ENCODE results near the gene FOSL2.
A peak's percentile ranks its signal among the peaks of the same experiment; 100 is the strongest.

Gene FOSL2

DNA sequence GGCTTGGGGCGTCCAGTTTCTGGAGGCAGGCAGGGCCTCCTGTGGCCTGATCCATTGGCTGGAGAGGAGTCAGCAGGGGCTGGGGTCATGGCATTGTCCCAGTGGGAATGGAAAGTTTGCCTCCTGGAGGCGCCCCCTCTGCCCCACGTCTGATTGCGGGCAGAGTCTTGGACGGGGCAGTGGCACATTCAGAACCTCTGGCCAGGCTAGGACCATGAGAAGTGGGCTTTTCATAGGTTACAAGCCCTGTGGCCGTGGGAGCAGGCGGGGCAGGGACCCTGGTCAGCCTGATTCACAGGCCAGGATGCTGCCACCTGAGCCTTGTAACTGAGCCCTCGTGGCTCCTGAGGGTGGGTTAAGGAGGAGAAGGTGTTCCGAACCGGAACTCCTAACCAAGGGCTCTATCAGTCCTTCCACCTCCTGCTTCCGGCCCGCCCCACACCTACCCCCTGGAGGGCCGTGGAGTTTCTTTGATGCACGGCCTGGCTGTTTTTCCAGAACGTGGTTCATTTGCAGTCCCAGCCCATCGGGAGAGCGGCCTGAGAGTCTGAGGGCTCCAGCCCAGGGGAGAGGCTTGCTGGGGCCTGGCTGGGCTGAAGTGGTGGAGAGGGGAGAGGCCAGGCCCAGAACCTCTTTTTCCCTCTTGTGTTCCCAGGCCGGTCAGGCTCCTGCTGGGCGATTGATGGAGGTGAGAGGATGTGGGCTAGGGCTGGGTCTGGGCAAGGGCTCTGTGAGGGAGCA is 59.3 kb downstream of the FOSL2 start:
- no peak for DNase-seq (ENCODE audit: low spot score)

DNA sequence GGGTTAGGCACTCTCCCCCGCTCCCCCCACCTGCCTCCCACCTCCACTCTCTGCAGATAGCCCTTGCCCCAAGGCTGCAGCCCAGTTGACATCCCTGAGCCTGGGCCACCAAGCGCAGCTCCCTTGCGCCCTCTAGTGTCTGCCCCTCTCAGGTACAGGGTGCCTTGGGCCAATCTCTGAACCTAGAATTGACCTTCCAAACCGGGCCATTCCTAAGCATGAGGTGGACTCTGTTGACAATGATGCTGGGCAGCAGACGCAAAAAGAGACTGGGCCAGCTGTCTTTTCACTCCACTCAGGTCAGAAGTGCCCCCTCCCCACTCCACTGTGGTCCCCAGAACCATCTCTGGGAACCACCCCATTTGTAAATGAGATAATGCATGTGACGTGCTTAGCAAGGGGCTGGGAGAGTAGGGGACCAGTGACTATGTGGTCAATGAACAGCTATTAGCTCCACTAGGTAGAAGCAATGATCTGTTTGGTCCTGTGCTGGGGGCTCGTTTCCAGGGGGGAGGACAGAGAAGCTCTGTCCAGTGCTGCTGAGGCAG is 60.0 kb downstream of the FOSL2 start:
- peak; percentile 79 for DNase-seq (ENCODE audit: low spot score)

DNA sequence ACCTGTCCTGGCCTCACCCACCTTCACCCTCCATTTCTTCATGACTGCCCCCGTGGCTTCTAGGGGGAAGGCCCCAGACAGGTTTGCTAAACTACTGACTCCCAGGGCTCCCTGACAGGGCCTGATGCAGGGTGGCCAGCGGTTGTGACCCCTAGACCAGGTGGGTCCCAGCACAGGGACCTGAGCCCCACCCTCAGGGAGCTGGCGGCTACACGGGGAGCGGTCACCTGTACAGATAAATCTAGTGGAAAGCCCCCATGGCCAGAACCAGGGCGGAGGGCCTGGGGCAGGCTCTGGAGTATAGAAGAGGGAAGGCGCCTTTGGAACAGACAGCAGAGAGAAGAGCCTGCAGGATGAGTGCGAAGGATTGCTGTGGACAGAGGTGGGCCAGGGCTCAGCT is 60.7 kb downstream of the FOSL2 start:
- no peak for DNase-seq (ENCODE audit: low spot score)

DNA sequence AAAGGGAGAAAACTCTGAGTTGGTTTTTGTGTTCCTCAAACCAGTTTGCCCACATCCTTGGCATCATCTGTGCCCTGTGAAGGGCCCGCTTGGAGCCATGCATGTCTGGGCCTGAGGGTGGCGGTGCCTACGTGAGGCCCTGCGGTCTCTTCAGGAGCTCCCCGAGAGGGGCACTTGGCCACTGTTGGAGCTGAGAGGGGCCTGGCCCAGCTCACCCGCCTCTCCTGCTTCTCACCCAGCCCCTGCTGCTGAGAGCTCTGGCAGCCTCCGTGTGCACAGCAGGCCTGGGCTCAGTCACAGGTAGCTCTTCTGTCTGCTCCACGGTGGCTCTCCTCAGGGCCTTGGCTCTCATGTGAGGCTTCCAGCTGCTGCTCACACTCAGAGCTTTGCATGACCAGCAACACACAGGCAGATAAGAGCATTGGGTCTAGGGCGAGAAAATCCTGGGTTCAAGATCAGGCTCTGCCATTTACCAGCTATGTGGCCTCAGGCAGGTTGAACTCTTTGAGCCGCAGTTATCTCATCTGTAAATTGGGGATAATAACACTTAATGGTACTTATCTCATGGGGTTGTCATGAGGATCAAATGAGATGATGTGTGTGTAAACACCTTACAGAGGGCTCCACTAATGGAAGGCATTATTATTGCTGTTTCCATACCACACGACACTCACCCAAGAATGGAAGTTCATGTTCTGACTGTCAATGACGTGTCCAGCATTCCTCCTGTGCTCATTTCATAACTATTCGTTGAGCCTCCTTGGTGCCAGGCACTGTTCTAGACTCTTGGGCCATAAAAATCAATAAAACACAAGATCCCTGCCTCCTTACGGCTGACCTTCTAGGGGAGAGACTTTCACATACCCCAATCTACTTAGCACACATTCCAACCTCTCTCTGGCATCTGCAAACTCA is 61.6 kb downstream of the FOSL2 start:
- no peak for DNase-seq (ENCODE audit: low spot score)

DNA sequence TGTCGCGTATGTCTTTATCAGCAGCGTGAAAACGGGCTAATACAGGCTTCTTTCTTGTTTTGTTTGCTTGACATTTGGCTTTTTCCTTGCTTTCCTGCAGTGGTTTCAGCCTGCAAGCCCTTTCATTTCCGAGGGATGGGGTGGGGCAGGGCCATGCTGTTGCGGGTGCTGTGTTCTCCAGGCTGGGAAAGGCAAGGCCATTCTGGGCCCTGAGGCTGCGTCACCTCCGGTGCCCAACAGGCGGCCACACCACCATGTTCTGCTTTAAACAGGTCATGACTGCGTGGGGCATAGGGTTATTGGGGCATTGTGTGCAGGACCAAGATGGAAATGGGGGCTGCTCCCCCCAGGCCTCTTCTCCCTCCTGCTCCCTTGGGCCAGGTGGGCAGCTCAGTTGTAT is 64.6 kb downstream of the FOSL2 start:
- peak; percentile 52 for DNase-seq (ENCODE audit: low spot score)

DNA sequence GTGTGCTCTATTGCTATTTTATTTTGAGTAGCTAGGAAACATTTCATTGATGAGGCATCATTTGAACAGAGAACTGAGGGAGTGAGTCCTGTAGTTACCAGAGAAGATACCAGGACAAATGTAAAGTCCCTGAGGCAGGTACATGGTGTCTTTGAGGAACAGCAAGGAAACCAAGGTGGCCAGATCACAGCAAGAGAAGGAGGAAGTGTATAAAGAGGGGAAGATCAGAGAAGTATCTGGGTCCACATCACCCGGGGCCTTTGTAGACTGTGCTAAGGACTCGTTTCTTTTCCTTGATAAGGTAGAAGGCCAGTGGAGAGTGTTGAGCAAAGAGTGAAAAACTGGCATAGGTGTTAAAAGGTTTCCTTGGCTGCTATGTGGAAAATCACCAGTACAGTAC is 68.4 kb downstream of the FOSL2 start:
- no peak for DNase-seq (ENCODE audit: low spot score)

DNA sequence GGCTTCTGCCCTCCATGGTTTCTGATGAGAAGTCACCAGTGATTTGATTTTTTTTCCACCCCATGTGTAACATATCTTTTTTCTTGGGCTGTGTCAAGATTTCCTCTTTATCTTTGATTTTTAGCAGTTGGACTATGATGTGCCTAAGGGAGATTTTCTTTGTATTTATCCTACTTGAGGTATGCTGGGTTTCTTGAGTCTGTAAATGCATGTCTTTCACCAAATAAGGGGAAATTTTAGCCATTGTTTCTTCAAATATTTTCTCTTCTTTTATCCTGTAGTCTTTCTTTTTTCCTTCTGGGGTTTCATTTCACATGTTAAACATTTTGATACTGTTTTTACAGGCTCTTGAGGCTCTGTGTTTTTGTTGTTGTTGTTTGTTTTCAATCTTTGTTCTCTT is 69.5 kb downstream of the FOSL2 start:
- no peak for DNase-seq (ENCODE audit: low spot score)

DNA sequence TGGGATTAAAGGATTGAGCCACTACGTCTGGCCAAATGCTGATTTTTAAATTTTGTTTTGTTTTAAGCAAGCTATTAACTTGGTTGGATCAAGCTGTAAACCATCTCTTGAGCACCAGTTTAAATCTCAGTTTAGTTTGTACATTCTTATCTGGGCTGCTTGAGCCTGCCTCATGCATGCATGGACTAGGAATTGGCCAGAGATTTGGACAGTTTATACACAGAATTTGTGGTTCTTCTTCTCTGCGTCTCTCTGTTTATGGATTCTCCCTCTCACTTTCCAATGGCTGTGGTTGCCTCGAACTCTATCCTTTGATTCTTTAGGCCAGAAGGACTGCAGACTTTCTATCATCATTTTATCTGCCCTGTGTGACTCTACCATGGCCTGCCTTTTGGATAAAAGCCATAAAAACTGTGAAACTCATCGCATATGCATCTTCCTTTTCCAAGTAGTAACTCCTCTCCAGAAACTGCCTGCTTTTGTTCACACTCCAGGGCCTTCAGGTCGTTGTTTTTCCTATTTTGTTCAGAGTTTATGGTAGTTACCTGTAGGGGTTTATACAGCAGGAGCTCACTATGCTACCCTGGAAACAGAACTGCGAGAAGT is 70.7 kb downstream of the FOSL2 start:
- no peak for DNase-seq (ENCODE audit: low spot score)

DNA sequence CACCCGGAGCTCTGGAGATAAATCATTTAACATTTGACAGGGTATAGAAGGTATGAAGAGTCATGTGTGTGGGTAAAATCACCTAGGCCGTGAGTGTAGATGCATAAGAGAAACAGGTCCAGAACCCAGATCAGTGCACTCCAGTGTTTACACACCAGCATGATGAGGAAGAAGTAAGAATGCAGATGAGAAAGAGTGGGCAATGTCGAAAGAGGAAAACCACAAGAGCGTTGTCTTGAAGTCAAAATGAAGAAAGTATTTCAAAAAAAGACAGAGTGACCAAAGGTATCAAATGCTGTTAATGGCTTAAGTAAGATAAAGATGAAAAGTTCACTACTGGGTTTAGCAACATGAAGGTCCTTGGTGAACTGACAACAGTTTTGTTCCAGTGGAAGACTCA is 71.2 kb downstream of the FOSL2 start:
- no peak for DNase-seq (ENCODE audit: low spot score)

DNA sequence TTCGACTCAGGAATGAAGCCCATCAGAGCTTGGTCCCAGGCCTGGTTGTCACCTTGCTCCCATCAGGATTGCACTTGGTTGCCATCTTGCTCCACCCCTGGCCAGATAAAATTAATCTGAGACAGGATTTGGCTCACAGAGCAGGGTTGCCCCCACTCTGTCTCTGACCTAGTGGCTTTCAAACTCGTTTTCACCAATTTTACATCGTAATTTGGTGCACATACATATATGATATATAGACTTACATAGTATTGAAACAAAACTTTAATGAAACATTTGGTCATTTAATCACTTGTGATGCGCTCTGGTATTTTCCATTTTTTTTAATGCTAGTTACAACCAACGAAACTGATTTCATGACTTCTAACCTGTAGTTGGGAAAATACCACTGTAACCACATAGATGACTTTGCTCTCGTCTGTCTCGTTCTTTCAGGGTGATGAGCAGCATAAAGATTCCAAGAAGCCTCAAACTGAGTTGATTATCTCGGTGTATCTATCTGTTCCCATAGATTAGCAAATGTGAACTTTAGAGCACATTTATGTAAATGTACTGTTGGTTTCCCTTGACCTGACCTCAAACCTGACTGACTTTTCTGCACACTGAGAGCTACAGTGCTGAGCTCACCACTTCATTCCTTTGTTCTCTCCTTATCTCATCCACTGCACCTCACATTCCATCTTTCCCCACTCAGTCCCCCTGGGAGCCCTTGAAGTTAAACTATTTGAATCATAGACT is 72.7 kb downstream of the FOSL2 start:
- DNase-seq (ENCODE audit: low spot score), result no peak
